SK-N-SH treated with all-trans-retinoic acid at 6 μM for 48 hours (cell line): ENCODE data around the gene CYBA.

Source experiments
- ATAC-seq: fragments of 200-7000 bp; cut with Tn5 transposase; 3 replicates; pipeline ENCODE4 v1.9.1; 2020; ENCODE audit warnings: mild to moderate bottlenecking, moderate library complexity
- ARNTL ChIP-seq: fragments of 450-650 bp; formaldehyde crosslinking; IDR thresholded peaks from 2 replicates; pipeline ENCODE4 v1.5.0; 2020; ENCODE audit warnings: low read depth, mild to moderate bottlenecking, moderate library complexity, borderline replicate concordance
- BACH2 ChIP-seq: fragments of 250-450 bp; sonication (Bioruptor Pico); IDR thresholded peaks from 2 replicates; pipeline ENCODE4 v1.9.0; 2021; ENCODE audit warnings: mild to moderate bottlenecking, borderline replicate concordance
- CREB5 ChIP-seq: fragments of 250-450 bp; sonication (Bioruptor Pico); IDR thresholded peaks from 2 replicates; pipeline ENCODE4 v1.5.1; 2020; ENCODE audit warnings: low read depth, mild to moderate bottlenecking, moderate library complexity
- CSDC2 ChIP-seq: fragments of 250-450 bp; sonication (Bioruptor Pico); IDR thresholded peaks from 2 replicates; pipeline ENCODE4 v1.5.0; 2020; ENCODE audit warnings: mild to moderate bottlenecking, moderate library complexity
- CSRNP3 ChIP-seq: fragments of 250-450 bp; sonication (Bioruptor Pico); IDR thresholded peaks from 2 replicates; pipeline ENCODE4 v1.5.1; 2021; ENCODE audit warnings: mild to moderate bottlenecking, moderate library complexity
- ESRRG ChIP-seq: fragments of 250-450 bp; sonication (Bioruptor Pico); IDR thresholded peaks from 2 replicates; pipeline ENCODE4 v1.6.1; 2021; ENCODE audit warnings: mild to moderate bottlenecking
- ISL1 ChIP-seq: fragments of 250-450 bp; sonication (Bioruptor Pico); IDR thresholded peaks from 2 replicates; pipeline ENCODE4 v2.1.2; 2022; ENCODE audit warnings: mild to moderate bottlenecking, moderate library complexity
- OSR1 ChIP-seq: fragments of 250-450 bp; sonication (Bioruptor Pico); IDR thresholded peaks from 2 replicates; pipeline ENCODE4 v1.8.0; 2022; ENCODE audit warnings: moderate library complexity, mild to moderate bottlenecking, inconsistent platforms
- PPARA ChIP-seq: fragments of 250-450 bp; sonication (Bioruptor Pico); IDR thresholded peaks from 2 replicates; pipeline ENCODE4 v1.5.0; 2020; ENCODE audit warnings: mild to moderate bottlenecking, borderline replicate concordance
- RARB ChIP-seq: fragments of 250-450 bp; sonication (Bioruptor Pico); IDR thresholded peaks from 2 replicates; pipeline ENCODE4 v1.8.0; 2021; ENCODE audit warnings: mild to moderate bottlenecking, moderate library complexity
- SNAI2 ChIP-seq: fragments of 250-450 bp; sonication (Bioruptor Pico); IDR thresholded peaks from 2 replicates; pipeline ENCODE4 v1.5.0; 2020; ENCODE audit warnings: mild to moderate bottlenecking, moderate library complexity
- TCF4 ChIP-seq: fragments of 250-450 bp; sonication (Bioruptor Pico); IDR thresholded peaks from 2 replicates; pipeline ENCODE4 v1.8.0; 2021; ENCODE audit warnings: mild to moderate bottlenecking, moderate library complexity, borderline replicate concordance
- TOX ChIP-seq: fragments of 250-450 bp; sonication (Bioruptor Pico); IDR thresholded peaks from 2 replicates; pipeline ENCODE4 v1.8.0; 2021; ENCODE audit warnings: mild to moderate bottlenecking, moderate library complexity, borderline replicate concordance
- ZC3H10 ChIP-seq: fragments of 250-450 bp; sonication (Bioruptor Pico); IDR thresholded peaks from 2 replicates; pipeline ENCODE4 v1.5.1; 2021; ENCODE audit warnings: mild to moderate bottlenecking, moderate library complexity
- ZFP3 ChIP-seq: fragments of 250-450 bp; sonication (Bioruptor Pico); IDR thresholded peaks from 2 replicates; pipeline ENCODE4 v1.5.0; 2020; ENCODE audit warnings: mild to moderate bottlenecking, moderate library complexity
- ZFP30 ChIP-seq: fragments of 450-650 bp; formaldehyde crosslinking; IDR thresholded peaks from 2 replicates; pipeline ENCODE4 v1.5.0; 2022; ENCODE audit warnings: mild to moderate bottlenecking, moderate library complexity
- ZNF565 ChIP-seq: fragments of 450-650 bp; formaldehyde crosslinking; conservative IDR thresholded peaks from 2 replicates; pipeline ENCODE4 v1.5.0; 2020; ENCODE audit warnings: low read depth, mild to moderate bottlenecking, moderate library complexity
- ZNF70 ChIP-seq: fragments of 450-650 bp; formaldehyde crosslinking; IDR thresholded peaks from 2 replicates; pipeline ENCODE4 v1.5.0; 2020; ENCODE audit warnings: mild to moderate bottlenecking, moderate library complexity
- ZNF8 ChIP-seq: fragments of 450-650 bp; formaldehyde crosslinking; IDR thresholded peaks from 2 replicates; pipeline ENCODE4 v1.5.0; 2020; ENCODE audit warnings: mild to moderate bottlenecking, moderate library complexity
- TF ChIP-seq, protein P1 (sequence below): fragments of 250-450 bp; sonication (Bioruptor Pico); IDR thresholded peaks from 2 replicates; pipeline ENCODE4 v1.5.0; 2020; ENCODE audit warnings: mild to moderate bottlenecking, moderate library complexity
- TF ChIP-seq, protein P2 (sequence below): fragments of 250-450 bp; sonication (Bioruptor Pico); IDR thresholded peaks from 2 replicates; pipeline ENCODE4 v1.8.0; 2021; ENCODE audit warnings: low read depth, mild to moderate bottlenecking, moderate library complexity, borderline replicate concordance
- TF ChIP-seq, protein P3 (sequence below): fragments of 250-450 bp; sonication (Bioruptor Pico); IDR thresholded peaks from 2 replicates; pipeline ENCODE4 v1.8.0; 2020; ENCODE audit warnings: mild to moderate bottlenecking, moderate library complexity, borderline replicate concordance

Gene CYBA

DNA sequence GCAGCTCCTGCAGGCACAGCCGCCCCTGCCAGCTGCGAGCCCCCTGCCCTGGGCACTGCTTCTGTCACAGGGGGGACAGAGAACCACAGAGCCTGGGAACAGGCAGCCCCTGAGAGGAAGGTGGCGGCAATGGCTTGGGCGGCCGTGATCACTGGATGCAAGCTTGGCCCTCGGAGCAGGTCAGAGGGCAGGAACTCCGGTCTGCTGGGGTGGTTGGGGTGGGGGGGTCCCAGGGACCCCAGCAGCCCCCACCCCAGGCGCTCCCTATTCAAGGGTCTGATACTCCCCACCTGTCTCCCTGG, 1.9 kb upstream of the CYBA start:
- no peak for ATAC-seq
- TF ChIP-seq ZNF70 (CRISPR knock-in tag) (no peak), ZNF8 (CRISPR knock-in tag) (no peak), BACH2 (CRISPR knock-in tag) (no peak), ZFP30 (CRISPR knock-in tag) (no peak), OSR1 (CRISPR knock-in tag) (no peak), ZNF565 (CRISPR knock-in tag) (no peak), ESRRG (CRISPR knock-in tag) (no peak), TOX (CRISPR knock-in tag) (no peak), SNAI2 (CRISPR knock-in tag) (no peak), ISL1 (no peak), TCF4 (CRISPR knock-in tag) (no peak), ZC3H10 (no peak)
- TF ChIP-seq, protein P1, sequence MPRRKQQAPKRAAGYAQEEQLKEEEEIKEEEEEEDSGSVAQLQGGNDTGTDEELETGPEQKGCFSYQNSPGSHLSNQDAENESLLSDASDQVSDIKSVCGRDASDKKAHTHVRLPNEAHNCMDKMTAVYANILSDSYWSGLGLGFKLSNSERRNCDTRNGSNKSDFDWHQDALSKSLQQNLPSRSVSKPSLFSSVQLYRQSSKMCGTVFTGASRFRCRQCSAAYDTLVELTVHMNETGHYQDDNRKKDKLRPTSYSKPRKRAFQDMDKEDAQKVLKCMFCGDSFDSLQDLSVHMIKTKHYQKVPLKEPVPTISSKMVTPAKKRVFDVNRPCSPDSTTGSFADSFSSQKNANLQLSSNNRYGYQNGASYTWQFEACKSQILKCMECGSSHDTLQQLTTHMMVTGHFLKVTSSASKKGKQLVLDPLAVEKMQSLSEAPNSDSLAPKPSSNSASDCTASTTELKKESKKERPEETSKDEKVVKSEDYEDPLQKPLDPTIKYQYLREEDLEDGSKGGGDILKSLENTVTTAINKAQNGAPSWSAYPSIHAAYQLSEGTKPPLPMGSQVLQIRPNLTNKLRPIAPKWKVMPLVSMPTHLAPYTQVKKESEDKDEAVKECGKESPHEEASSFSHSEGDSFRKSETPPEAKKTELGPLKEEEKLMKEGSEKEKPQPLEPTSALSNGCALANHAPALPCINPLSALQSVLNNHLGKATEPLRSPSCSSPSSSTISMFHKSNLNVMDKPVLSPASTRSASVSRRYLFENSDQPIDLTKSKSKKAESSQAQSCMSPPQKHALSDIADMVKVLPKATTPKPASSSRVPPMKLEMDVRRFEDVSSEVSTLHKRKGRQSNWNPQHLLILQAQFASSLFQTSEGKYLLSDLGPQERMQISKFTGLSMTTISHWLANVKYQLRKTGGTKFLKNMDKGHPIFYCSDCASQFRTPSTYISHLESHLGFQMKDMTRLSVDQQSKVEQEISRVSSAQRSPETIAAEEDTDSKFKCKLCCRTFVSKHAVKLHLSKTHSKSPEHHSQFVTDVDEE (CRISPR knock-in tag), result no peak
- TF ChIP-seq, protein P2, sequence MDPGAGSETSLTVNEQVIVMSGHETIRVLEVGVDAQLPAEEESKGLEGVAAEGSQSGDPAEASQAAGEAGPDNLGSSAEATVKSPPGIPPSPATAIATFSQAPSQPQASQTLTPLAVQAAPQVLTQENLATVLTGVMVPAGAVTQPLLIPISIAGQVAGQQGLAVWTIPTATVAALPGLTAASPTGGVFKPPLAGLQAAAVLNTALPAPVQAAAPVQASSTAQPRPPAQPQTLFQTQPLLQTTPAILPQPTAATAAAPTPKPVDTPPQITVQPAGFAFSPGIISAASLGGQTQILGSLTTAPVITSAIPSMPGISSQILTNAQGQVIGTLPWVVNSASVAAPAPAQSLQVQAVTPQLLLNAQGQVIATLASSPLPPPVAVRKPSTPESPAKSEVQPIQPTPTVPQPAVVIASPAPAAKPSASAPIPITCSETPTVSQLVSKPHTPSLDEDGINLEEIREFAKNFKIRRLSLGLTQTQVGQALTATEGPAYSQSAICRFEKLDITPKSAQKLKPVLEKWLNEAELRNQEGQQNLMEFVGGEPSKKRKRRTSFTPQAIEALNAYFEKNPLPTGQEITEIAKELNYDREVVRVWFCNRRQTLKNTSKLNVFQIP (CRISPR knock-in tag), result no peak
- TF ChIP-seq, protein P3, sequence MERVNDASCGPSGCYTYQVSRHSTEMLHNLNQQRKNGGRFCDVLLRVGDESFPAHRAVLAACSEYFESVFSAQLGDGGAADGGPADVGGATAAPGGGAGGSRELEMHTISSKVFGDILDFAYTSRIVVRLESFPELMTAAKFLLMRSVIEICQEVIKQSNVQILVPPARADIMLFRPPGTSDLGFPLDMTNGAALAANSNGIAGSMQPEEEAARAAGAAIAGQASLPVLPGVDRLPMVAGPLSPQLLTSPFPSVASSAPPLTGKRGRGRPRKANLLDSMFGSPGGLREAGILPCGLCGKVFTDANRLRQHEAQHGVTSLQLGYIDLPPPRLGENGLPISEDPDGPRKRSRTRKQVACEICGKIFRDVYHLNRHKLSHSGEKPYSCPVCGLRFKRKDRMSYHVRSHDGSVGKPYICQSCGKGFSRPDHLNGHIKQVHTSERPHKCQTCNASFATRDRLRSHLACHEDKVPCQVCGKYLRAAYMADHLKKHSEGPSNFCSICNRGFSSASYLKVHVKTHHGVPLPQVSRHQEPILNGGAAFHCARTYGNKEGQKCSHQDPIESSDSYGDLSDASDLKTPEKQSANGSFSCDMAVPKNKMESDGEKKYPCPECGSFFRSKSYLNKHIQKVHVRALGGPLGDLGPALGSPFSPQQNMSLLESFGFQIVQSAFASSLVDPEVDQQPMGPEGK (CRISPR knock-in tag), result no peak

DNA sequence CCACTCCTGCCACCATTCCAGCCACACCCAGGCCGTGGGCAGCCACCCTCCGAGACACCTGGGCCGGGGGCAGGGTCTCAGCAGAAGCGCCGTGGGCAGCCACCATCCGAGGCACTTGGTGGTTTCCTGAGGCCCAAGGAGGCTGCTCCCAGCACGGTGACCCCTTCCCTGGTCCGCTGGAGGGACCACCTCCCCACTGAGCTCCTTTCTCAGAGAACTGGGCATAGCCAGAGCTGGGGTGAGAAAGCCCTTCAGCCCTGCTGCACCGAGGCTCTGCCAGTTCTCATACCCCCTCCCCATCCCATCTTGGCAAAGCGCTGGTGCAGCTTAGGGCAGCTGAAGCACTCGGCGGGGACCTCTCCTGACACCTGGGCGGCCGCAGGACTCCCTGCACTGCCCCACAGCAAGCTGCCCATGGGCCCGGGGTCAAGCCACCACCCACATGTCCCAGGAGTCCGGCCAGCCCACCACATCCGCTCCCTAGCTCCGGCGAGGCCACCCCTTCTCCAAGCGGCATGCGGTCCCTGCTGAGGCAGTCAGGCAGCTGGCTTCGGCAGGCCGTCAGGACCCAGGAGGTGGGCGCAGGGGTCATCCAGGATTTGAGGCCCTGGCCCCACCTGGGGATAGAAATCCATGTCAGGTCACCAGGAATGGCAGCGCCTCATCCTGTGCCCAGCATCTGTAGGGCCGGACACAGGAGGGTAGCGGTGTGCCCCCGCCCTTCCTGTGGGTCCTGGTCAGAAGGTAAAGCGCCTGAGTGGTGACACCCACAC, 1.3 kb upstream of the CYBA start:
- TF ChIP-seq ARNTL (CRISPR knock-in tag) (no peak), CREB5 (CRISPR knock-in tag) (no peak), CSDC2 (CRISPR knock-in tag) (no peak), RARB (CRISPR knock-in tag) (no peak), ZNF565 (CRISPR knock-in tag) (no peak), OSR1 (CRISPR knock-in tag) (no peak), TOX (CRISPR knock-in tag) (no peak), CSRNP3 (CRISPR knock-in tag) (no peak)
- ATAC-seq, result no peak

DNA sequence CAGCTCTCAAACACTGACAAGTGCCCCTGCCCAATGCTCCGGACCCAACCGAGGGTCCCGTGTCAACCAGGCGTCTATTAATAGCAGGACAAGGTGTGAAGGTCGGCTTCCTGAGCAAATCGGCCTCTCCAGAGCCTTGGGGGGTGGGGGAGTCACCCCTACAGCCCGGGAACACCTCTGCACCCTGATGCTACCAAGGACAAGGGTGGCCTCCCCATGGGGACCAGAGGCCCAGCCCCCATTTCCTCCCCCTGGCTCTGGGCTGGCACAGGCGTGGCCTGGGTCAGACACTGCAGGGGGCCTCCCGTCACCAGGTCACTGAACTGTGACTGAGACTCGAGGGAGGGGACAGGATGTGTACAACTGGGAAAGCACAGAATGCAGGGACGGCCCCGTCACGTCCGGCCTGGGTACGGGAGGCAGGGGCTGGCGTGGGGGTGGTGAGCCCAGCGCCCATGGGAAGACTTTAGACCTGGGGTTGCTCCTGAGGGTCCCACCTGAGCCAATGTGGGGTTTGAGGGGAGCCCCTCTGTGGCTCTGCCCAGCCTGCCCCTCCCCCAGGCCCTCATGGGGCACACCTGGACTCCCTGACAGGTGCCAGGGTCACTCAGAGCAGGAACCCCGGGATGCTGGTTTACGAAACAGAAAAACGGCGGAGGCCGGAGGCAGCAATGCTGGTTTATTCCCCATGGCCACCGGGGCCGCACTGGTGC, 579 bp upstream of the CYBA start:
- peak; percentile 2; the same call in 2 of the 3 replicates for ATAC-seq
- TF ChIP-seq CREB5 (CRISPR knock-in tag), result no peak
- no peak for TF ChIP-seq ESRRG (CRISPR knock-in tag)
- TF ChIP-seq, protein P3 (CRISPR knock-in tag), result no peak
- TF ChIP-seq, protein P2 (CRISPR knock-in tag), result no peak
- no peak for TF ChIP-seq ISL1
- no peak for TF ChIP-seq CSDC2 (CRISPR knock-in tag)
- TF ChIP-seq ZFP3 (CRISPR knock-in tag), result no peak
- no peak for TF ChIP-seq RARB (CRISPR knock-in tag)
- TF ChIP-seq BACH2 (CRISPR knock-in tag), result no peak
- no peak for TF ChIP-seq PPARA (CRISPR knock-in tag)
